Loucy (cell line): ENCODE data around the gene NUP62.

Source experiments
- H2AFZ ChIP-seq: fragments of 200-600 bp; sonication (generic); 2 replicates; pipeline ENCODE4 v1.6.0; 2016; ENCODE audit warnings: antibody characterized with exemption, mild to moderate bottlenecking, low read length, moderate library complexity
- H3F3A ChIP-seq: fragments of 200-600 bp; 2 replicates; pipeline ENCODE4 v1.6.0; 2016; ENCODE audit warnings: antibody characterized with exemption, low read depth, mild to moderate bottlenecking
- H3K27me3 ChIP-seq: fragments of 200-600 bp; sonication (generic); 2 replicates; pipeline ENCODE4 v1.6.1; 2014; ENCODE audit warnings: low read length, mild to moderate bottlenecking; ENCODE audit not compliant: insufficient read depth, poor library complexity, severe bottlenecking
- H3K36me3 ChIP-seq: fragments of 200-600 bp; sonication (generic); 2 replicates; pipeline ENCODE4 v1.6.1; 2016; ENCODE audit warnings: low read length; ENCODE audit not compliant: insufficient read depth
- H3K4me1 ChIP-seq: fragments of 200-600 bp; sonication (generic); 2 replicates; pipeline ENCODE4 v1.5.1; 2014; ENCODE audit warnings: low read length, mild to moderate bottlenecking; ENCODE audit not compliant: insufficient read depth, poor library complexity, severe bottlenecking
- H3K4me2 ChIP-seq: fragments of 200-600 bp; sonication (generic); 2 replicates; pipeline ENCODE4 v1.6.0; 2014; ENCODE audit warnings: antibody characterized with exemption, low read length, low read depth, mild to moderate bottlenecking; ENCODE audit not compliant: poor library complexity, severe bottlenecking
- H3K4me3 ChIP-seq: fragments of 200-600 bp; sonication (generic); 2 replicates; pipeline ENCODE4 v1.5.1; 2014; ENCODE audit warnings: low read length, mild to moderate bottlenecking, mixed read lengths; ENCODE audit not compliant: poor library complexity, severe bottlenecking
- H3K79me2 ChIP-seq: fragments of 200-600 bp; sonication (generic); 2 replicates; pipeline ENCODE4 v1.6.1; 2014; ENCODE audit warnings: low read length; ENCODE audit not compliant: insufficient read depth
- H3K9ac ChIP-seq: fragments of 200-600 bp; sonication (generic); 2 replicates; pipeline ENCODE4 v1.6.0; 2014; ENCODE audit warnings: mild to moderate bottlenecking, low read depth, low read length, moderate library complexity; ENCODE audit not compliant: poor library complexity, severe bottlenecking
- H3K9me2 ChIP-seq: fragments of 200-600 bp; sonication (generic); replicated peaks from 2 replicates; pipeline ENCODE4 v1.6.1; 2016; ENCODE audit warnings: low read depth, low read length, mixed read lengths
- H3K9me3 ChIP-seq: fragments of 200-600 bp; sonication (generic); 2 replicates; pipeline ENCODE4 v1.6.1; 2014; ENCODE audit warnings: mild to moderate bottlenecking, antibody characterized with exemption, low read length, low read depth; ENCODE audit not compliant: insufficient read depth
- H4K20me1 ChIP-seq: fragments of 200-600 bp; sonication (generic); 2 replicates; pipeline ENCODE4 v1.6.0; 2014; ENCODE audit warnings: antibody characterized with exemption, low read length, mild to moderate bottlenecking; ENCODE audit not compliant: insufficient read depth, poor library complexity, severe bottlenecking
- EZH2phosphoT487 ChIP-seq: fragments of 200-600 bp; IDR thresholded peaks from 2 replicates; pipeline ENCODE4 v1.6.1; 2018; ENCODE audit warnings: antibody characterized with exemption, mild to moderate bottlenecking, moderate library complexity, borderline replicate concordance
- TF ChIP-seq, protein P1 (sequence below): fragments of 200-600 bp; sonication (generic); conservative IDR thresholded peaks from 2 replicates; pipeline ENCODE4 v1.5.1; 2014; ENCODE audit warnings: mild to moderate bottlenecking, antibody characterized with exemption, low read length

Gene NUP62

DNA sequence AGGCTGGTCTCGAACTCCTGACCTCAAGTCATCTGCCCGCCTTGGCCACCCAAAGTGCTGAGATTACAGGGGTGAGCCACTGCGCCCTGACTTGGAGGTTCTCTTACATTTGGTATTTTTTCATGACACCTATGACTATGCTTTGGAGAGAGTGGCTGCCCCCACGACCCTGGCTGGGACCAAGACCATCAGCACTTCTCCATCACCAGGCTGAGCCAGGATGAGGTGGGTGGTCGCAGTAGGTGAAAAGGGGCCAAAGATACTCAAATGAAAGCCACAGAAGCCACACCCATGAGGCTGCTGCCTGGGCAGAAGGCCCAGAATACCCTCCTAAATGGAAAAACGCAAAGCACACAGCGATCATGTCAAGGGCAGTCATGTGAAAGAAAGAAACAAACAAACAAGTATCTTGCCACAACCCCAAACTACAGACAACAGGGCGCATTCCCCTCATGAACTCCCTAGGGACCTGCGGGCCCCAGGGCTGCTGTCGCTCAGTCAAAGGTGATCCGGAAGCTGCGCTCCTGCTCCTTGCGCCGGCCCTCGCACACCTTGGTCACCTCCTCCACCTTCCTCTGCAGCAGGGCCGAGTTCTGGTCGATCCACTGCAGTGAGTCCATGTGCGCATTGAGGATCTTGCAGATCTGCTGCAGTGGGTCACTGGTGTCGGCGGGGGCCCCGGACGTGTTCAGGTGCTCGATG lies 21.4 kb downstream of the NUP62 start:
- Histone ChIP-seq H3K36me3 (peaks cover 63% of the 10 kb centered on the region; the same call in 1 of the 2 replicates), H3K9me2 (no peaks in the 10 kb centered on the region), H3K4me2 (no peak overlapping the region), H4K20me1 (peaks cover 60% of the 10 kb centered on the region), H3K9ac (no peak overlapping the region), H3K4me1 (peaks cover 11% of the 10 kb centered on the region), H2AFZ (no peak overlapping the region), H3K79me2 (peaks cover 51% of the 10 kb centered on the region; the same call in 1 of the 2 replicates), H3F3A (no peaks in the 10 kb centered on the region), H3K27me3 (no peaks in the 10 kb centered on the region), H3K9me3 (no peaks in the 10 kb centered on the region), H3K4me3 (no peak overlapping the region)
- TF ChIP-seq, protein P1, sequence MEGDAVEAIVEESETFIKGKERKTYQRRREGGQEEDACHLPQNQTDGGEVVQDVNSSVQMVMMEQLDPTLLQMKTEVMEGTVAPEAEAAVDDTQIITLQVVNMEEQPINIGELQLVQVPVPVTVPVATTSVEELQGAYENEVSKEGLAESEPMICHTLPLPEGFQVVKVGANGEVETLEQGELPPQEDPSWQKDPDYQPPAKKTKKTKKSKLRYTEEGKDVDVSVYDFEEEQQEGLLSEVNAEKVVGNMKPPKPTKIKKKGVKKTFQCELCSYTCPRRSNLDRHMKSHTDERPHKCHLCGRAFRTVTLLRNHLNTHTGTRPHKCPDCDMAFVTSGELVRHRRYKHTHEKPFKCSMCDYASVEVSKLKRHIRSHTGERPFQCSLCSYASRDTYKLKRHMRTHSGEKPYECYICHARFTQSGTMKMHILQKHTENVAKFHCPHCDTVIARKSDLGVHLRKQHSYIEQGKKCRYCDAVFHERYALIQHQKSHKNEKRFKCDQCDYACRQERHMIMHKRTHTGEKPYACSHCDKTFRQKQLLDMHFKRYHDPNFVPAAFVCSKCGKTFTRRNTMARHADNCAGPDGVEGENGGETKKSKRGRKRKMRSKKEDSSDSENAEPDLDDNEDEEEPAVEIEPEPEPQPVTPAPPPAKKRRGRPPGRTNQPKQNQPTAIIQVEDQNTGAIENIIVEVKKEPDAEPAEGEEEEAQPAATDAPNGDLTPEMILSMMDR = no peak
- TF ChIP-seq EZH2phosphoT487 = no peak

DNA sequence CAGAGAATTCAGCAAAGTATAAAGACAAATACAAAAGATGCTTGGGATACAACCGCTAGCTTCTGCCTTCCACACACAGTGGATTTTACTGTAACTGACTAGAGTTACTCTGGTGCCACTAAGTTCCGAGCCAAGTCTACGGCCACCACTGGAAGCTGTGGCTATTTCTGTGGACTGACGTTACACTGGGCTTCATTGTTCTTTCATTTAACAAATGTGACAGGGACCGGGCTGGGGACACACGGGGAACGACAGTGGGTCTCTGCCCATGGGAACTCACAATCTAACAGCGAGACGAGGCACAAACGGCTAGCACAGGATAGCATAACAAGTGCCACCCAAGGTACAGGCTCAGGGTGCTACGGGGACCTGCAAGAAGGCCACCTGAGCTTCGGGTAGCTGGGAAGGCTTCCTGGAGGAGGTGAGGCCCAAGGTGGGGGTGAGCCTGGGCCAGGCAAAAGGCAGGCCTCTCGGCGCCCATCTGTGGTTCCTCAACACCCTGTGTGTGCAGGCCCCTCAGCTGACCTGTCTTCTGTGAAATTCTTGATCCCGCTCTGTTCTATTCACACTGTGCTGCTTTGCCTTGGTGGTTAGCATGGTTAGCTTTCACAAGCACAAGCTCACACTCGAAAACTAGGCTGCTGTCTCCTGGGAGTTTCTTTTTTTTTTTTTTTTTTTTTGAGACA lies 22.3 kb downstream of the NUP62 start:
- peaks cover 56% of the 10 kb centered on the region; the same call in 1 of the 2 replicates for H3K36me3 ChIP-seq
- H3K79me2 ChIP-seq = peaks cover 43% of the 10 kb centered on the region; the same call in 1 of the 2 replicates
- no peaks in the 10 kb centered on the region for H3F3A ChIP-seq
- TF ChIP-seq, protein P1 = no peak
- no peak for TF ChIP-seq EZH2phosphoT487
- H3K9ac ChIP-seq = no peak overlapping the region
- no peaks in the 10 kb centered on the region for H3K9me3 ChIP-seq
- H3K9me2 ChIP-seq = no peaks in the 10 kb centered on the region
- no peak overlapping the region for H3K4me3 ChIP-seq
- H3K4me1 ChIP-seq = peaks cover 11% of the 10 kb centered on the region
- H3K27me3 ChIP-seq = no peaks in the 10 kb centered on the region
- no peak overlapping the region for H2AFZ ChIP-seq
- no peak overlapping the region for H3K4me2 ChIP-seq
- H4K20me1 ChIP-seq = peaks cover 55% of the 10 kb centered on the region

DNA sequence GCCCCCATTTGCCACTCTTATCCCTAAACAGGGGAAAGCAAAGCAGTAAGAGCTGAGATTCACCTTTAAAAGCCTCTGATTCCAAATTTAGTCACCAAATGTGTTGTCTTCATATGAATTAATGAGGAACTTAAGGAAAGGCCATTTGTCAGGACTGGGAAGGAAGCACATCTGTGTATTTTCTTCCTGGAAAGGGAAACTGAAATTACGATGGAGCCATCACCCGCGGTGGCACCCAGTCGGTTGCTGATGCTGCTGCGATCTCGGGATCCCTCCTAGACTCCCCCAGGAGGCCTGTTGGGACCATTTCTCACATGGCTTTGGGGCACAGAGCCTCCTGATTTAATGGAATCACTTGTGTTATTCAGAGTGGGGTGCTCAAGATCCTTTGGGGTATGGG lies 25.2 kb downstream of the NUP62 start:
- Histone ChIP-seq H3K4me1 (peaks cover 5% of the 10 kb centered on the region), H3K4me3 (no peak overlapping the region), H3K9ac (no peak overlapping the region), H3K4me2 (no peak overlapping the region), H2AFZ (no peak overlapping the region), H3K36me3 (peaks cover 30% of the 10 kb centered on the region; the same call in 1 of the 2 replicates), H4K20me1 (peaks cover 26% of the 10 kb centered on the region), H3K9me3 (no peaks in the 10 kb centered on the region), H3K79me2 (peaks cover 21% of the 10 kb centered on the region; the same call in 1 of the 2 replicates), H3K27me3 (no peaks in the 10 kb centered on the region), H3F3A (no peaks in the 10 kb centered on the region), H3K9me2 (no peaks in the 10 kb centered on the region)
- TF ChIP-seq, protein P1 = no peak
- TF ChIP-seq EZH2phosphoT487 = no peak
